Panc1 (cell line): Measurements from ENCODE around the gene THUMPD2. TPM values are rescaled to one million over a fixed set of nuclear protein-coding genes. Genes with fewer than 3 reads are reported as not detected.

Source experiments
- ATAC-seq: fragments of 200-7000 bp; cut with Tn5 transposase; 2 replicates; pipeline ENCODE4 v1.9.1; 2020; ENCODE audit warnings: mild to moderate bottlenecking, moderate library complexity
- BruUV-seq: library from RNA; stranded (reverse); fragments of 400-500 nt; replicated peaks from 2 replicates; lab custom pipeline; 2021; lab: Mats Ljungman, UMichigan
- CTCF ChIA-PET: fragments of 300-600 bp; sonication (Branson Sonifier 250); formaldehyde crosslinking; loops from one replicate; lab custom pipeline; 2022; ENCODE audit warnings: antibody characterized with exemption; lab: Charles Lee
- POLR2A ChIA-PET: fragments of 300-600 bp; sonication (Branson Sonifier 250); formaldehyde crosslinking; loops from one replicate; lab custom pipeline; 2022; ENCODE audit warnings: antibody characterized with exemption; lab: Charles Lee
- DNase-seq: peaks from one replicate; pipeline ENCODE4 v3.0.0-alpha.2; 2010; ENCODE audit warnings: low read depth, low spot score
- H3K27ac ChIP-seq: 2 replicates; pipeline ENCODE4 v1.5.1; 2011; ENCODE audit warnings: mild to moderate bottlenecking, low read length, inconsistent platforms
- H3K27me3 ChIP-seq: fragments of 200-500 bp; sonication (Bioruptor generic); 2 replicates; pipeline ENCODE4 v1.6.0; 2014; ENCODE audit warnings: low read length, inconsistent platforms; ENCODE audit not compliant: control insufficient read depth, insufficient read depth
- H3K36me3 ChIP-seq: fragments of 200-500 bp; sonication (Bioruptor generic); 2 replicates; pipeline ENCODE4 v1.5.1; 2014; ENCODE audit warnings: inconsistent platforms, mild to moderate bottlenecking, low read length, moderate library complexity; ENCODE audit not compliant: control insufficient read depth, insufficient read depth
- H3K4me1 ChIP-seq: 2 replicates; pipeline ENCODE4 v1.5.1; 2011; ENCODE audit warnings: inconsistent platforms, mild to moderate bottlenecking, low read length, moderate library complexity; ENCODE audit not compliant: control insufficient read depth, insufficient read depth
- H3K4me3 ChIP-seq, 2 experiments: 2 replicates each; pipeline ENCODE4 v1.5.1; 2011 to 2012; ENCODE audit warnings: low read depth in 2 of 2, low read length in 2 of 2, mild to moderate bottlenecking in 2 of 2, inconsistent platforms in 1 of 2, moderate library complexity in 1 of 2
- H3K9me3 ChIP-seq: fragments of 200-500 bp; sonication (Bioruptor generic); 2 replicates; pipeline ENCODE4 v1.5.1; 2014; ENCODE audit warnings: low read depth, mild to moderate bottlenecking, inconsistent platforms, low read length, moderate library complexity; ENCODE audit not compliant: control insufficient read depth, insufficient read depth
- POLR2AphosphoS5 ChIP-seq: IDR thresholded peaks from 2 replicates; pipeline ENCODE4 v1.6.1; 2012; ENCODE audit warnings: mild to moderate bottlenecking, low read depth, low read length, moderate library complexity
- REST ChIP-seq, 2 experiments: IDR thresholded peaks; 2 replicates each; pipeline ENCODE4 v1.6.1; 2011 to 2012; ENCODE audit warnings: low read depth in 2 of 2, control low read depth in 1 of 2, low read length in 1 of 2, mild to moderate bottlenecking in 1 of 2, moderate library complexity in 1 of 2; ENCODE audit not compliant: insufficient read depth in 1 of 2
- SIN3A ChIP-seq: IDR thresholded peaks from 2 replicates; pipeline ENCODE4 v1.6.1; 2012; ENCODE audit warnings: low read depth, mild to moderate bottlenecking, low read length, moderate library complexity, borderline replicate concordance; ENCODE audit not compliant: insufficient read depth
- TCF7L2 ChIP-seq: IDR thresholded peaks from 2 replicates; pipeline ENCODE4 v1.6.1; 2011; ENCODE audit warnings: mild to moderate bottlenecking, low read depth, low read length, inconsistent platforms
- in situ Hi-C: cut with HindIII; loops from 2 replicates; pipeline ENCODE4 v1.10.0; 2016; ENCODE audit warnings: low sequenced_read_pairs, low pct_unique_long_range_greater_than_20kb
- intact Hi-C: fragments of 100-400 bp; cut with micrococcal nuclease; formaldehyde crosslinking; loops from one replicate; pipeline ENCODE4 v1.10.0; 2022; ENCODE audit not compliant: unreplicated experiment
- total RNA-seq: library from RNA; stranded (reverse); gene quantifications from one replicate; pipeline ENCODE4 v1.2.1, GENCODE V29; 2021; ENCODE audit not compliant: unreplicated experiment
- TF ChIP-seq, protein P1 (sequence below): fragments of 450-650 bp; IDR thresholded peaks from 2 replicates; pipeline ENCODE4 v1.5.1; 2017; ENCODE audit warnings: mild to moderate bottlenecking

THUMPD2 gene
- total RNA-seq, 1 experiment from 2014 or later = 13.7 TPM

DNA sequence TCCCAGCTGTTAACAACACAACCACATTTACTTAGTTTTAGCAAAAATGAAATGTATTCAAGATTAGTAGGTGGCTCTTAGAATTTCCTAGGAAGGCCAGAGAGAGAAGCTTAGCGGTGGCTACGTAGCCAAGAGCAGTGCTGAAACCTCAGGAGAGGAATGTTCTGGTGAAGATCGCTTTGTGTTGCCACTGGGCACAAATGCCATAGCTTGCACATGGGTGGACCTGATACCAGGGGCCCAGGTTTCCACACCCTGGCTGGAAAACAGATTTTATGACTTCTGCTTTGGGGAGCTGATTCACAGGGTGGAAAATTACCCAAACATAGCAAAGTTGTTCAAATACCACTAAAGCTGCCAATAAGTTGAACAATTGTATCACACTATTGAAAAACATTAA lies 43.4 kb downstream of the THUMPD2 start:
- no peak for DNase-seq
- in situ Hi-C loops (no loop called here), intact Hi-C loops (no loop called here)
- no peak overlapping the region for H3K27ac ChIP-seq
- H3K4me1 ChIP-seq = no peaks in the 10 kb centered on the region
- peaks cover 20% of the 10 kb centered on the region; the same call in 1 of the 2 replicates for H3K36me3 ChIP-seq
- no TSS peak for BruUV-seq
- no peak for ATAC-seq
- ChIA-PET POLR2A (no interaction called here), CTCF (no interaction called here)
- no peaks in the 10 kb centered on the region for H3K27me3 ChIP-seq
- no peak for TF ChIP-seq SIN3A
- no peak for TF ChIP-seq POLR2AphosphoS5
- no peak for TF ChIP-seq REST (IDR thresholded peaks at IDR 0.05; ENCODE audit: insufficient read depth in 1 of 2, low read depth in 2 of 2, low read length in 1 of 2)
- TF ChIP-seq, protein P1, sequence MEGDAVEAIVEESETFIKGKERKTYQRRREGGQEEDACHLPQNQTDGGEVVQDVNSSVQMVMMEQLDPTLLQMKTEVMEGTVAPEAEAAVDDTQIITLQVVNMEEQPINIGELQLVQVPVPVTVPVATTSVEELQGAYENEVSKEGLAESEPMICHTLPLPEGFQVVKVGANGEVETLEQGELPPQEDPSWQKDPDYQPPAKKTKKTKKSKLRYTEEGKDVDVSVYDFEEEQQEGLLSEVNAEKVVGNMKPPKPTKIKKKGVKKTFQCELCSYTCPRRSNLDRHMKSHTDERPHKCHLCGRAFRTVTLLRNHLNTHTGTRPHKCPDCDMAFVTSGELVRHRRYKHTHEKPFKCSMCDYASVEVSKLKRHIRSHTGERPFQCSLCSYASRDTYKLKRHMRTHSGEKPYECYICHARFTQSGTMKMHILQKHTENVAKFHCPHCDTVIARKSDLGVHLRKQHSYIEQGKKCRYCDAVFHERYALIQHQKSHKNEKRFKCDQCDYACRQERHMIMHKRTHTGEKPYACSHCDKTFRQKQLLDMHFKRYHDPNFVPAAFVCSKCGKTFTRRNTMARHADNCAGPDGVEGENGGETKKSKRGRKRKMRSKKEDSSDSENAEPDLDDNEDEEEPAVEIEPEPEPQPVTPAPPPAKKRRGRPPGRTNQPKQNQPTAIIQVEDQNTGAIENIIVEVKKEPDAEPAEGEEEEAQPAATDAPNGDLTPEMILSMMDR = no peak
- no peak for TF ChIP-seq TCF7L2
- H3K9me3 ChIP-seq = no peaks in the 10 kb centered on the region
- H3K4me3 ChIP-seq = no peak overlapping the region

DNA sequence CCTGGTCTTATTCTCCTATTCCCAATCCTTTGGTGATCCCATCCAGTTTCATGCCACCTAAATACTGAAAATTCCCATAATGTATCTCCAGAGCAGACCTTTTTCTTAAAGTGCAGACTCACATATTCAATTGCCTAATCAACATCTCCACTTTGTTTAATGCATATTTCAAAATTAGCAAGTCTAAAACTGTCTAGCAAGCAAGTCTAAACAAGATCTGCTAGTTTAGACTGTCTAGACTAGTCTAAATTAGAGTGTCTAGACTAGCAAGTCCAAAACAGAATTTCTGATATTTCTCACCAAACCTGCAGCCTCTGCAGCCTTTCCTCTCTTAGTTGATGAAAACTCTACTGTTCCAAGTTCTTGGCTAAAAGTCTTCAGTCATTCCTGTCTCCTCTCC lies 44.6 kb downstream of the THUMPD2 start:
- ChIA-PET CTCF (no interaction called here), POLR2A (no interaction called here)
- no TSS peak for BruUV-seq

More for the DNA sequence above, 44.6 kb downstream of the THUMPD2 start:
- DNase-seq = no peak
- no peak for TF ChIP-seq REST (IDR thresholded peaks at IDR 0.05; ENCODE audit: insufficient read depth in 1 of 2, low read depth in 2 of 2, low read length in 1 of 2)
- in situ Hi-C loops (no loop called here), intact Hi-C loops (no loop called here)
- Histone ChIP-seq H3K27me3 (no peaks in the 10 kb centered on the region), H3K4me3 (no peak overlapping the region), H3K4me1 (no peaks in the 10 kb centered on the region), H3K27ac (no peak overlapping the region), H3K9me3 (no peaks in the 10 kb centered on the region), H3K36me3 (peaks cover 17% of the 10 kb centered on the region; the same call in 1 of the 2 replicates)
- no peak for ATAC-seq
